Panc1 (cell line): Measurements from ENCODE around the gene DIAPH2.
"Not testable (repeated sequence)": the region's sequence is repeated elsewhere in the genome, so short reads cannot be mapped to it uniquely, and the experiment has no call there.

Experiments
- POLR2AphosphoS5 ChIP-seq: IDR thresholded peaks from 2 replicates; pipeline ENCODE4 v1.6.1; 2012; ENCODE audit warnings: mild to moderate bottlenecking, low read depth, low read length, moderate library complexity
- SIN3A ChIP-seq: IDR thresholded peaks from 2 replicates; pipeline ENCODE4 v1.6.1; 2012; ENCODE audit warnings: low read depth, mild to moderate bottlenecking, low read length, moderate library complexity, borderline replicate concordance; ENCODE audit not compliant: insufficient read depth

- not testable (repeated sequence) for TF ChIP-seq SIN3A, POLR2AphosphoS5
These were observed 174.8 kb downstream of the DIAPH2 start for GRCh38 chrX:96859422-96859821.
